GM12878 (cell line): ENCODE measurements around the gene LIN37. TPM values are rescaled to one million over a fixed set of nuclear protein-coding genes. Genes with fewer than 3 reads are reported as not detected.

ENCODE experiments used
- ASH2L ChIP-seq: fragments of 300-600, 200-600 bp; sonication (generic); IDR thresholded peaks from 2 replicates; pipeline ENCODE4 v1.6.1; 2017; ENCODE audit warnings: low read depth, mild to moderate bottlenecking, borderline replicate concordance
- E2F4 ChIP-seq: IDR thresholded peaks from 2 replicates; pipeline ENCODE4 v1.6.1; 2012; ENCODE audit warnings: low read depth, low read length, improper control_type of control experiment
- EZH2 ChIP-seq: IDR thresholded peaks from 2 replicates; pipeline ENCODE4 v1.6.1; 2012; ENCODE audit warnings: low read depth, mild to moderate bottlenecking, control low read depth, inconsistent platforms, low read length, borderline replicate concordance; ENCODE audit not compliant: control insufficient read depth
- GATAD2B ChIP-seq: fragments of 450-650 bp; conservative IDR thresholded peaks from 2 replicates; pipeline ENCODE4 v1.6.1; 2017; ENCODE audit warnings: low read depth, mild to moderate bottlenecking, moderate library complexity
- HDAC2 ChIP-seq: fragments of 200-600 bp; sonication (generic); IDR thresholded peaks from 2 replicates; pipeline ENCODE4 v1.6.1; 2017
- IRF3 ChIP-seq: fragments of 450-650 bp; IDR thresholded peaks from 2 replicates; pipeline ENCODE4 v1.6.1; 2014; ENCODE audit warnings: mild to moderate bottlenecking
- LARP7 ChIP-seq: fragments of 450-650 bp; IDR thresholded peaks from 2 replicates; pipeline ENCODE4 v1.6.1; 2017; ENCODE audit warnings: mild to moderate bottlenecking
- POLR2AphosphoS5 ChIP-seq: IDR thresholded peaks from 2 replicates; pipeline ENCODE4 v1.6.1; 2011; ENCODE audit warnings: mild to moderate bottlenecking, low read length, inconsistent platforms
- SREBF2 ChIP-seq: IDR thresholded peaks from 2 replicates; pipeline ENCODE4 v1.6.1; 2012; ENCODE audit warnings: mild to moderate bottlenecking, low read length
- TCF12 ChIP-seq: IDR thresholded peaks from 2 replicates; pipeline ENCODE4 v1.6.1; 2011; ENCODE audit warnings: low read depth, mild to moderate bottlenecking, low read length
- polyA plus RNA-seq, 11 experiments: library from polyadenylated mRNA; depleted of rRNA in 4 of 11; unstranded in 6 of 11; stranded (reverse) in 5 of 11; fragments of >200 nt; fragmentation: Nextera tagmentation in 4 of 11; fragmentation: Illumina TruSeq in 1 of 11; extraction: Ambion mirVana in 4 of 11; extraction: Trizol in 1 of 11; gene quantifications; 1 replicate in 1 of 11; 2 replicates in 10 of 11; pipeline versions ENCODE4 v1.2.1 to v1.2.3, GENCODE V29; 2011 to 2016; ENCODE audit warnings: inconsistent platforms in 2 of 11, missing spikeins in 2 of 11, low read depth in 1 of 11
- total RNA-seq, 4 experiments: library from RNA; depleted of rRNA in 3 of 4; stranded (reverse); fragments of >200 nt in 3 of 4; fragmentation: Illumina TruSeq in 1 of 4; extraction: Trizol in 1 of 4; gene quantifications; 2 replicates each; pipeline versions ENCODE4 v1.2.1 to v1.2.3, GENCODE V29; 2013 to 2021
- TF ChIP-seq, protein P1 (sequence below): IDR thresholded peaks from 2 replicates; pipeline ENCODE4 v1.6.1; 2012; ENCODE audit warnings: mild to moderate bottlenecking, low read depth, low read length
- TF ChIP-seq, protein P2 (sequence below): fragments of 150-350 bp; IDR thresholded peaks from 2 replicates; pipeline ENCODE4 v1.6.1; 2016; ENCODE audit warnings: low read depth, low read length
- TF ChIP-seq, protein P3 (sequence below): fragments of 450-650 bp; IDR thresholded peaks from 2 replicates; pipeline ENCODE4 v1.6.1; 2017; ENCODE audit warnings: mild to moderate bottlenecking, moderate library complexity

LIN37 gene
- total and polyA plus RNA-seq, 10 of the 15 experiments (the other 5 are each of a cell fraction or from before 2014, with no cell fraction given), result 0.69 to 11.9 (median 7.6) TPM

GRCh38 chr19:35702223-35703012 lies 46.0 kb upstream of the LIN37 start (continued):
- TF ChIP-seq, protein P1, sequence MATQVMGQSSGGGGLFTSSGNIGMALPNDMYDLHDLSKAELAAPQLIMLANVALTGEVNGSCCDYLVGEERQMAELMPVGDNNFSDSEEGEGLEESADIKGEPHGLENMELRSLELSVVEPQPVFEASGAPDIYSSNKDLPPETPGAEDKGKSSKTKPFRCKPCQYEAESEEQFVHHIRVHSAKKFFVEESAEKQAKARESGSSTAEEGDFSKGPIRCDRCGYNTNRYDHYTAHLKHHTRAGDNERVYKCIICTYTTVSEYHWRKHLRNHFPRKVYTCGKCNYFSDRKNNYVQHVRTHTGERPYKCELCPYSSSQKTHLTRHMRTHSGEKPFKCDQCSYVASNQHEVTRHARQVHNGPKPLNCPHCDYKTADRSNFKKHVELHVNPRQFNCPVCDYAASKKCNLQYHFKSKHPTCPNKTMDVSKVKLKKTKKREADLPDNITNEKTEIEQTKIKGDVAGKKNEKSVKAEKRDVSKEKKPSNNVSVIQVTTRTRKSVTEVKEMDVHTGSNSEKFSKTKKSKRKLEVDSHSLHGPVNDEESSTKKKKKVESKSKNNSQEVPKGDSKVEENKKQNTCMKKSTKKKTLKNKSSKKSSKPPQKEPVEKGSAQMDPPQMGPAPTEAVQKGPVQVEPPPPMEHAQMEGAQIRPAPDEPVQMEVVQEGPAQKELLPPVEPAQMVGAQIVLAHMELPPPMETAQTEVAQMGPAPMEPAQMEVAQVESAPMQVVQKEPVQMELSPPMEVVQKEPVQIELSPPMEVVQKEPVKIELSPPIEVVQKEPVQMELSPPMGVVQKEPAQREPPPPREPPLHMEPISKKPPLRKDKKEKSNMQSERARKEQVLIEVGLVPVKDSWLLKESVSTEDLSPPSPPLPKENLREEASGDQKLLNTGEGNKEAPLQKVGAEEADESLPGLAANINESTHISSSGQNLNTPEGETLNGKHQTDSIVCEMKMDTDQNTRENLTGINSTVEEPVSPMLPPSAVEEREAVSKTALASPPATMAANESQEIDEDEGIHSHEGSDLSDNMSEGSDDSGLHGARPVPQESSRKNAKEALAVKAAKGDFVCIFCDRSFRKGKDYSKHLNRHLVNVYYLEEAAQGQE, result no peak
- no peak for TF ChIP-seq EZH2
- TF ChIP-seq ASH2L, result no peak
- TF ChIP-seq E2F4, result no peak
- TF ChIP-seq TCF12, result no peak
- no peak for TF ChIP-seq HDAC2
- no peak for TF ChIP-seq SREBF2
- TF ChIP-seq GATAD2B, result peak; percentile 48; the same call in 1 of the 2 replicates
- TF ChIP-seq, protein P2, sequence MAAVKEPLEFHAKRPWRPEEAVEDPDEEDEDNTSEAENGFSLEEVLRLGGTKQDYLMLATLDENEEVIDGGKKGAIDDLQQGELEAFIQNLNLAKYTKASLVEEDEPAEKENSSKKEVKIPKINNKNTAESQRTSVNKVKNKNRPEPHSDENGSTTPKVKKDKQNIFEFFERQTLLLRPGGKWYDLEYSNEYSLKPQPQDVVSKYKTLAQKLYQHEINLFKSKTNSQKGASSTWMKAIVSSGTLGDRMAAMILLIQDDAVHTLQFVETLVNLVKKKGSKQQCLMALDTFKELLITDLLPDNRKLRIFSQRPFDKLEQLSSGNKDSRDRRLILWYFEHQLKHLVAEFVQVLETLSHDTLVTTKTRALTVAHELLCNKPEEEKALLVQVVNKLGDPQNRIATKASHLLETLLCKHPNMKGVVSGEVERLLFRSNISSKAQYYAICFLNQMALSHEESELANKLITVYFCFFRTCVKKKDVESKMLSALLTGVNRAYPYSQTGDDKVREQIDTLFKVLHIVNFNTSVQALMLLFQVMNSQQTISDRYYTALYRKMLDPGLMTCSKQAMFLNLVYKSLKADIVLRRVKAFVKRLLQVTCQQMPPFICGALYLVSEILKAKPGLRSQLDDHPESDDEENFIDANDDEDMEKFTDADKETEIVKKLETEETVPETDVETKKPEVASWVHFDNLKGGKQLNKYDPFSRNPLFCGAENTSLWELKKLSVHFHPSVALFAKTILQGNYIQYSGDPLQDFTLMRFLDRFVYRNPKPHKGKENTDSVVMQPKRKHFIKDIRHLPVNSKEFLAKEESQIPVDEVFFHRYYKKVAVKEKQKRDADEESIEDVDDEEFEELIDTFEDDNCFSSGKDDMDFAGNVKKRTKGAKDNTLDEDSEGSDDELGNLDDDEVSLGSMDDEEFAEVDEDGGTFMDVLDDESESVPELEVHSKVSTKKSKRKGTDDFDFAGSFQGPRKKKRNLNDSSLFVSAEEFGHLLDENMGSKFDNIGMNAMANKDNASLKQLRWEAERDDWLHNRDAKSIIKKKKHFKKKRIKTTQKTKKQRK, result peak; percentile 96
- TF ChIP-seq, protein P3, sequence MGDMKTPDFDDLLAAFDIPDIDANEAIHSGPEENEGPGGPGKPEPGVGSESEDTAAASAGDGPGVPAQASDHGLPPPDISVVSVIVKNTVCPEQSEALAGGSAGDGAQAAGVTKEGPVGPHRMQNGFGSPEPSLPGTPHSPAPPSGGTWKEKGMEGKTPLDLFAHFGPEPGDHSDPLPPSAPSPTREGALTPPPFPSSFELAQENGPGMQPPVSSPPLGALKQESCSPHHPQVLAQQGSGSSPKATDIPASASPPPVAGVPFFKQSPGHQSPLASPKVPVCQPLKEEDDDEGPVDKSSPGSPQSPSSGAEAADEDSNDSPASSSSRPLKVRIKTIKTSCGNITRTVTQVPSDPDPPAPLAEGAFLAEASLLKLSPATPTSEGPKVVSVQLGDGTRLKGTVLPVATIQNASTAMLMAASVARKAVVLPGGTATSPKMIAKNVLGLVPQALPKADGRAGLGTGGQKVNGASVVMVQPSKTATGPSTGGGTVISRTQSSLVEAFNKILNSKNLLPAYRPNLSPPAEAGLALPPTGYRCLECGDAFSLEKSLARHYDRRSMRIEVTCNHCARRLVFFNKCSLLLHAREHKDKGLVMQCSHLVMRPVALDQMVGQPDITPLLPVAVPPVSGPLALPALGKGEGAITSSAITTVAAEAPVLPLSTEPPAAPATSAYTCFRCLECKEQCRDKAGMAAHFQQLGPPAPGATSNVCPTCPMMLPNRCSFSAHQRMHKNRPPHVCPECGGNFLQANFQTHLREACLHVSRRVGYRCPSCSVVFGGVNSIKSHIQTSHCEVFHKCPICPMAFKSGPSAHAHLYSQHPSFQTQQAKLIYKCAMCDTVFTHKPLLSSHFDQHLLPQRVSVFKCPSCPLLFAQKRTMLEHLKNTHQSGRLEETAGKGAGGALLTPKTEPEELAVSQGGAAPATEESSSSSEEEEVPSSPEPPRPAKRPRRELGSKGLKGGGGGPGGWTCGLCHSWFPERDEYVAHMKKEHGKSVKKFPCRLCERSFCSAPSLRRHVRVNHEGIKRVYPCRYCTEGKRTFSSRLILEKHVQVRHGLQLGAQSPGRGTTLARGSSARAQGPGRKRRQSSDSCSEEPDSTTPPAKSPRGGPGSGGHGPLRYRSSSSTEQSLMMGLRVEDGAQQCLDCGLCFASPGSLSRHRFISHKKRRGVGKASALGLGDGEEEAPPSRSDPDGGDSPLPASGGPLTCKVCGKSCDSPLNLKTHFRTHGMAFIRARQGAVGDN, result no peak; the same call in none of the 2 replicates
- TF ChIP-seq IRF3, result peak; percentile 99
- TF ChIP-seq POLR2AphosphoS5, result peak; percentile 88
- peak; percentile 40; the same call in 1 of the 2 replicates for TF ChIP-seq LARP7
